ENCODE results near the gene PSG1.
"Not testable (repeated sequence)": the region's sequence is repeated elsewhere in the genome, so short reads cannot be mapped to it uniquely, and the experiment has no call there.

PSG1 gene

DNA sequence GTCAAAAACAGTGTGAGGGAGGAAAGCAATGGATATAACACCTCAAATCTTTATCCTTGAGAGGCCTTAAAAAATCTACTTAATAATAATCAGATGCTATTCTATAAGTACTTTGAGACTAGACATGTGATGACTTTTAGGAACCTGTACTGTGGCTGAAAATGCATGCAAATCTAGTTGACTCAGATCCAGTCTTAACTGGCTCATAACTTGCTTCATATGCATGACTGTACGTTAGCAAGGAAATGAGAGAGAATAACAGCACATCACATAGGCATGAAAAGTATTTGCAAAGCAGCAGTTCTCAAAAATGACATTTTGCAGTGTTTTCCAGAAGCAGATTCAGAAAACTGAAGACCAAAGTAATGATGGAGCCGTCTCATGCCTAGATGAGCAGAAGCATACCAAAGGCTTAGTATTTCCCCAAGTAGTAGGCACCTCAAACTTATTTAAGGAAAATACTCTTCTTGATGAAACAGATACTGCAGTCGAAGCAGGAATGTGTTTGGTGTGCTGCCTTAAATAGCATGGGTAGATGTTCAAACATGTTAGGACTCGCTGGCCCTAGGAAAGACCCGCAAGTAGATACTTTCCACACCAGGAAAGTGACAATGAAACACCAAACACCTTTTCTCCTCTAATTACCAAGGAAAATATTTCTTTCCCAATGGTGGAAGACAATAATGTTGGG lies 59.4 kb downstream of the PSG1 start:
- not testable (repeated sequence) for H3K9me3 ChIP-seq (ENCODE audit: control insufficient read depth, insufficient read depth, low read length); H3K27me3 ChIP-seq (ENCODE audit: control insufficient read depth, insufficient read depth, low read length); H3K27ac ChIP-seq (ENCODE audit: low read length); H3K4me1 ChIP-seq (ENCODE audit: control insufficient read depth, insufficient read depth, low read length); H3K4me3 ChIP-seq (ENCODE audit: low read length); DNase-seq (ENCODE audit: low read depth, low spot score); H3K36me3 ChIP-seq (ENCODE audit: control insufficient read depth, insufficient read depth, low read length)
- no CpG with 5 or more reads among the region's 5 CpGs for WGBS (ENCODE audit: insufficient coverage, insufficient read length)

GRCh38 chr19:42816894-42817293 lies 62.6 kb downstream of the PSG1 start:
- no peak for DNase-seq (ENCODE audit: low read depth, low spot score)
- Histone ChIP-seq H3K4me1 (ENCODE audit: control insufficient read depth, insufficient read depth, low read length) (no peaks in the 10 kb centered on the region; the same call in 1 of the 2 replicates), H3K27ac (ENCODE audit: low read length) (no peak overlapping the region), H3K36me3 (ENCODE audit: control insufficient read depth, insufficient read depth, low read length) (no peaks in the 10 kb centered on the region), H3K27me3 (ENCODE audit: control insufficient read depth, insufficient read depth, low read length) (no peaks in the 10 kb centered on the region), H3K9me3 (ENCODE audit: control insufficient read depth, insufficient read depth, low read length) (no peaks in the 10 kb centered on the region; the same call in 1 of the 2 replicates), H3K4me3 (ENCODE audit: low read length) (no peak overlapping the region)
